Loucy (cell line): ENCODE measurements around the gene FARP1.

Experiments used
- H2AFZ ChIP-seq: fragments of 200-600 bp; sonication (generic); 2 replicates; pipeline ENCODE4 v1.6.0; 2016; ENCODE audit warnings: antibody characterized with exemption, mild to moderate bottlenecking, low read length, moderate library complexity
- H3F3A ChIP-seq: fragments of 200-600 bp; 2 replicates; pipeline ENCODE4 v1.6.0; 2016; ENCODE audit warnings: antibody characterized with exemption, low read depth, mild to moderate bottlenecking
- H3K27me3 ChIP-seq: fragments of 200-600 bp; sonication (generic); 2 replicates; pipeline ENCODE4 v1.6.1; 2014; ENCODE audit warnings: low read length, mild to moderate bottlenecking; ENCODE audit not compliant: insufficient read depth, poor library complexity, severe bottlenecking
- H3K36me3 ChIP-seq: fragments of 200-600 bp; sonication (generic); 2 replicates; pipeline ENCODE4 v1.6.1; 2016; ENCODE audit warnings: low read length; ENCODE audit not compliant: insufficient read depth
- H3K4me1 ChIP-seq: fragments of 200-600 bp; sonication (generic); 2 replicates; pipeline ENCODE4 v1.5.1; 2014; ENCODE audit warnings: low read length, mild to moderate bottlenecking; ENCODE audit not compliant: insufficient read depth, poor library complexity, severe bottlenecking
- H3K4me2 ChIP-seq: fragments of 200-600 bp; sonication (generic); 2 replicates; pipeline ENCODE4 v1.6.0; 2014; ENCODE audit warnings: antibody characterized with exemption, low read length, low read depth, mild to moderate bottlenecking; ENCODE audit not compliant: poor library complexity, severe bottlenecking
- H3K4me3 ChIP-seq: fragments of 200-600 bp; sonication (generic); 2 replicates; pipeline ENCODE4 v1.5.1; 2014; ENCODE audit warnings: low read length, mild to moderate bottlenecking, mixed read lengths; ENCODE audit not compliant: poor library complexity, severe bottlenecking
- H3K79me2 ChIP-seq: fragments of 200-600 bp; sonication (generic); 2 replicates; pipeline ENCODE4 v1.6.1; 2014; ENCODE audit warnings: low read length; ENCODE audit not compliant: insufficient read depth
- H3K9ac ChIP-seq: fragments of 200-600 bp; sonication (generic); 2 replicates; pipeline ENCODE4 v1.6.0; 2014; ENCODE audit warnings: mild to moderate bottlenecking, low read depth, low read length, moderate library complexity; ENCODE audit not compliant: poor library complexity, severe bottlenecking
- H3K9me2 ChIP-seq: fragments of 200-600 bp; sonication (generic); replicated peaks from 2 replicates; pipeline ENCODE4 v1.6.1; 2016; ENCODE audit warnings: low read depth, low read length, mixed read lengths
- H3K9me3 ChIP-seq: fragments of 200-600 bp; sonication (generic); 2 replicates; pipeline ENCODE4 v1.6.1; 2014; ENCODE audit warnings: mild to moderate bottlenecking, antibody characterized with exemption, low read length, low read depth; ENCODE audit not compliant: insufficient read depth
- H4K20me1 ChIP-seq: fragments of 200-600 bp; sonication (generic); 2 replicates; pipeline ENCODE4 v1.6.0; 2014; ENCODE audit warnings: antibody characterized with exemption, low read length, mild to moderate bottlenecking; ENCODE audit not compliant: insufficient read depth, poor library complexity, severe bottlenecking
- CTCF ChIP-seq: fragments of 200-600 bp; sonication (generic); conservative IDR thresholded peaks from 2 replicates; pipeline ENCODE4 v1.5.1; 2014; ENCODE audit warnings: mild to moderate bottlenecking, antibody characterized with exemption, low read length
- EZH2phosphoT487 ChIP-seq: fragments of 200-600 bp; IDR thresholded peaks from 2 replicates; pipeline ENCODE4 v1.6.1; 2018; ENCODE audit warnings: antibody characterized with exemption, mild to moderate bottlenecking, moderate library complexity, borderline replicate concordance

Gene FARP1

GRCh38 chr13:98436233-98436910 is 293.5 kb downstream of the FARP1 start:
- Histone ChIP-seq H3K4me3 (no peak overlapping the region), H3F3A (no peaks in the 10 kb centered on the region), H3K36me3 (no peaks in the 10 kb centered on the region), H3K9me2 (no peaks in the 10 kb centered on the region), H2AFZ (no peak overlapping the region), H3K9me3 (no peaks in the 10 kb centered on the region), H3K79me2 (no peaks in the 10 kb centered on the region), H3K27me3 (no peaks in the 10 kb centered on the region), H4K20me1 (no peaks in the 10 kb centered on the region), H3K4me1 (no peaks in the 10 kb centered on the region), H3K9ac (no peak overlapping the region), H3K4me2 (no peak overlapping the region)
- TF ChIP-seq EZH2phosphoT487 (no peak), CTCF (no peak)

GRCh38 chr13:98438246-98439125 is 295.6 kb downstream of the FARP1 start:
- H3K4me2 ChIP-seq = no peak overlapping the region
- H3K79me2 ChIP-seq = no peaks in the 10 kb centered on the region
- no peak for TF ChIP-seq CTCF
- TF ChIP-seq EZH2phosphoT487 = no peak

GRCh38 chr13:98439126-98439828 is 296.4 kb downstream of the FARP1 start:
- H3K9ac ChIP-seq = no peak overlapping the region
- H3F3A ChIP-seq = no peaks in the 10 kb centered on the region
- H3K4me2 ChIP-seq = no peak overlapping the region
- no peaks in the 10 kb centered on the region for H3K9me3 ChIP-seq
- no peak overlapping the region for H3K4me3 ChIP-seq
- H3K79me2 ChIP-seq = no peaks in the 10 kb centered on the region
- no peaks in the 10 kb centered on the region for H3K9me2 ChIP-seq
- TF ChIP-seq CTCF (no peak), EZH2phosphoT487 (no peak)
- no peaks in the 10 kb centered on the region for H3K27me3 ChIP-seq
- no peaks in the 10 kb centered on the region for H3K36me3 ChIP-seq
- H3K4me1 ChIP-seq = no peaks in the 10 kb centered on the region
- no peak overlapping the region for H2AFZ ChIP-seq
- H4K20me1 ChIP-seq = no peaks in the 10 kb centered on the region

More at GRCh38 chr13:98438246-98439125, 295.6 kb downstream of the FARP1 start:
- Histone ChIP-seq H2AFZ (no peak overlapping the region), H3F3A (no peaks in the 10 kb centered on the region), H3K4me1 (no peaks in the 10 kb centered on the region), H4K20me1 (no peaks in the 10 kb centered on the region), H3K9ac (no peak overlapping the region), H3K36me3 (no peaks in the 10 kb centered on the region), H3K4me3 (no peak overlapping the region), H3K27me3 (no peaks in the 10 kb centered on the region), H3K9me2 (no peaks in the 10 kb centered on the region), H3K9me3 (no peaks in the 10 kb centered on the region)
